Measurements from ENCODE around the gene OPA3.

- no peak for TF ChIP-seq CTCF (optimal IDR thresholded peaks at IDR 0.05 in 1 of 3, IDR thresholded peaks at IDR 0.05 in 1 of 3, conservative IDR thresholded peaks at IDR 0.05 in 1 of 3; ENCODE audit: extremely low read depth in 1 of 3, insufficient read depth in 2 of 3, low read length in 3 of 3)
- no peak for TF ChIP-seq EZH2 (IDR thresholded peaks at IDR 0.05; ENCODE audit: low read length)
Measured at GRCh38 chr19:45581576-45581975, 3.0 kb downstream of the OPA3 start.

Data from keratinocyte (primary cell).